Medulla oblongata (tissue), 1 donor: ENCODE data around the gene CSH2.
A peak's percentile ranks its signal among the peaks of the same experiment; 100 is the strongest.

Experiments
- DNase-seq: peaks from one replicate; pipeline ENCODE4 v3.0.0-alpha.2; 2015; ENCODE audit errors: extremely low spot score

Gene CSH2

GRCh38 chr17:63855185-63855584 is 18.3 kb downstream of the CSH2 start:
- DNase-seq, result no peak

GRCh38 chr17:63854709-63855108 is 18.8 kb downstream of the CSH2 start:
- no peak for DNase-seq

- DNase-seq, result no peak
Observed at GRCh38 chr17:63853260-63853659, 20.2 kb downstream of the CSH2 start.

GRCh38 chr17:63850401-63850800 is 23.1 kb downstream of the CSH2 start:
- DNase-seq, result no peak

GRCh38 chr17:63848834-63849689 is 24.4 kb downstream of the CSH2 start:
- DNase-seq, result peak; percentile 94

GRCh38 chr17:63847525-63848249 is 25.8 kb downstream of the CSH2 start:
- no peak for DNase-seq

GRCh38 chr17:63845509-63845908 is 28.0 kb downstream of the CSH2 start:
- DNase-seq, result no peak

GRCh38 chr17:63843910-63844677 is 29.4 kb downstream of the CSH2 start:
- no peak for DNase-seq

GRCh38 chr17:63843387-63843888 is 30.0 kb downstream of the CSH2 start:
- DNase-seq, result peak; percentile 58

- peak; percentile 98 for DNase-seq
Observed at GRCh38 chr17:63842540-63843386, 30.7 kb downstream of the CSH2 start, which contains the start of gene SMARCD2. Gene SMARCD2, minus strand, starts transcription at chr17:63842685. Its CDS starts 11 bp downstream, at chr17:63842674.

- DNase-seq, result no peak
Observed at GRCh38 chr17:63842173-63842539, 31.3 kb downstream of the CSH2 start.

GRCh38 chr17:63841350-63842172 is 31.9 kb downstream of the CSH2 start:
- peak; percentile 59 for DNase-seq

GRCh38 chr17:63840591-63841349 is 32.7 kb downstream of the CSH2 start:
- peak; percentile 66 for DNase-seq

- DNase-seq, result peak; percentile 93
Observed at GRCh38 chr17:63838631-63839171, 34.8 kb downstream of the CSH2 start.

GRCh38 chr17:63837962-63838600 is 35.4 kb downstream of the CSH2 start:
- DNase-seq, result no peak

GRCh38 chr17:63837480-63837879 is 36.0 kb downstream of the CSH2 start:
- no peak for DNase-seq

- DNase-seq, result no peak
Observed at GRCh38 chr17:63836811-63837210, 36.7 kb downstream of the CSH2 start.

GRCh38 chr17:63835167-63835720 is 38.2 kb downstream of the CSH2 start:
- no peak for DNase-seq
